Neural cell (in vitro differentiated cells): Measurements from ENCODE around the gene VSTM2B. TPM values are rescaled to one million over a fixed set of nuclear protein-coding genes. Genes with fewer than 3 reads are reported as not detected.

ENCODE experiments used
- H2AFZ ChIP-seq: fragments of 200-600, 300-800 bp; sonication (generic), shearing (Covaris generic); 2 replicates; pipeline ENCODE4 v1.6.0; 2014; ENCODE audit warnings: low read depth, mild to moderate bottlenecking, antibody characterized with exemption, low read length, moderate library complexity
- H3F3A ChIP-seq: fragments of 200-600 bp; shearing (Covaris generic); 2 replicates; pipeline ENCODE4 v1.6.1; 2016; ENCODE audit warnings: mild to moderate bottlenecking, moderate library complexity, mixed read lengths, antibody characterized with exemption, low read length; ENCODE audit not compliant: insufficient read depth, poor library complexity, severe bottlenecking
- H3K27ac ChIP-seq: fragments of 200-600, 300-800 bp; sonication (generic), shearing (Covaris generic); 2 replicates; pipeline ENCODE4 v1.5.1; 2014; ENCODE audit warnings: mild to moderate bottlenecking, low read length, moderate library complexity
- H3K27me3 ChIP-seq: fragments of 300-800, 200-600 bp; sonication (generic), shearing (Covaris generic); 2 replicates; pipeline ENCODE4 v1.6.0; 2014; ENCODE audit warnings: mild to moderate bottlenecking, low read depth, low read length, moderate library complexity; ENCODE audit not compliant: insufficient read depth
- H3K36me3 ChIP-seq: fragments of 300-800, 200-600 bp; sonication (generic), shearing (Covaris generic); 2 replicates; pipeline ENCODE4 v1.5.1; 2014; ENCODE audit warnings: mild to moderate bottlenecking, antibody characterized with exemption, low read length, moderate library complexity; ENCODE audit not compliant: insufficient read depth
- H3K4me2 ChIP-seq: fragments of 300-800, 200-600 bp; sonication (generic), shearing (Covaris generic); 2 replicates; pipeline ENCODE4 v1.6.0; 2014; ENCODE audit warnings: mild to moderate bottlenecking, low read length
- H3K4me3 ChIP-seq: fragments of 300-800, 200-600 bp; sonication (generic), shearing (Covaris generic); 2 replicates; pipeline ENCODE4 v1.5.1; 2014; ENCODE audit warnings: mild to moderate bottlenecking, low read length, moderate library complexity
- H3K79me2 ChIP-seq: fragments of 200-600 bp; shearing (Covaris generic); replicated peaks from 2 replicates; pipeline ENCODE4 v1.6.0; 2014; ENCODE audit warnings: mild to moderate bottlenecking, low read length, moderate library complexity; ENCODE audit not compliant: insufficient read depth
- H3K9ac ChIP-seq: fragments of 300-800, 200-600 bp; sonication (generic), shearing (Covaris generic); 2 replicates; pipeline ENCODE4 v1.6.1; 2016; ENCODE audit warnings: mild to moderate bottlenecking, low read length, mixed read lengths
- H3K9me2 ChIP-seq: fragments of 200-600 bp; shearing (Covaris generic); 2 replicates; pipeline ENCODE4 v1.6.1; 2016; ENCODE audit warnings: mild to moderate bottlenecking, low read length, mixed read lengths; ENCODE audit not compliant: insufficient read depth
- H3K9me3 ChIP-seq: fragments of 200-600, 300-800 bp; sonication (generic), shearing (Covaris generic); 2 replicates; pipeline ENCODE4 v1.6.1; 2016; ENCODE audit warnings: mild to moderate bottlenecking, mixed run types, low read length, moderate library complexity, mixed read lengths
- H4K20me1 ChIP-seq: fragments of 200-600 bp; shearing (Covaris generic); 2 replicates; pipeline ENCODE4 v1.6.1; 2016; ENCODE audit warnings: mild to moderate bottlenecking, mixed run types; ENCODE audit not compliant: insufficient read depth
- EP300 ChIP-seq: fragments of 450-650 bp; conservative IDR thresholded peaks from 2 replicates; pipeline ENCODE4 v1.6.1; 2014; ENCODE audit warnings: antibody characterized with exemption, mild to moderate bottlenecking, moderate library complexity; ENCODE audit not compliant: poor library complexity, severe bottlenecking
- EZH2 ChIP-seq: fragments of 200-600, 300-800 bp; shearing (Covaris generic), sonication (generic); IDR thresholded peaks from 2 replicates; pipeline ENCODE4 v1.6.1; 2014; ENCODE audit warnings: antibody characterized with exemption, low read length, borderline replicate concordance, mild to moderate bottlenecking; ENCODE audit not compliant: insufficient read depth, poor library complexity, severe bottlenecking
- MXI1 ChIP-seq: fragments of 450-650 bp; conservative IDR thresholded peaks from 2 replicates; pipeline ENCODE4 v1.6.1; 2014; ENCODE audit warnings: antibody characterized with exemption, mild to moderate bottlenecking; ENCODE audit not compliant: poor library complexity, severe bottlenecking
- POLR2AphosphoS5 ChIP-seq: IDR thresholded peaks from 2 replicates; pipeline ENCODE4 v1.6.1; 2012
- RAD21 ChIP-seq: fragments of 450-650 bp; conservative IDR thresholded peaks from 2 replicates; pipeline ENCODE4 v1.6.1; 2014; ENCODE audit warnings: antibody characterized with exemption, mild to moderate bottlenecking, moderate library complexity
- SMC3 ChIP-seq: fragments of 450-650 bp; conservative IDR thresholded peaks from 2 replicates; pipeline ENCODE4 v1.6.1; 2014; ENCODE audit warnings: antibody characterized with exemption, mild to moderate bottlenecking, moderate library complexity; ENCODE audit not compliant: poor library complexity
- TAF1 ChIP-seq: IDR thresholded peaks from 2 replicates; pipeline ENCODE4 v1.6.1; 2012; ENCODE audit warnings: low read depth
- polyA plus RNA-seq: library from polyadenylated mRNA; depleted of rRNA; stranded (reverse); fragments of >200 nt; gene quantifications from 2 replicates; pipeline ENCODE4 v1.2.3, GENCODE V29; 2014
- TF ChIP-seq, protein P1 (sequence below): IDR thresholded peaks from 2 replicates; pipeline ENCODE4 v1.6.1; 2012; ENCODE audit warnings: borderline replicate concordance
- TF ChIP-seq, protein P2 (sequence below): fragments of 450-650 bp; IDR thresholded peaks from 2 replicates; pipeline ENCODE4 v1.5.1; 2014; ENCODE audit warnings: antibody characterized with exemption, mild to moderate bottlenecking, moderate library complexity; ENCODE audit not compliant: poor library complexity, severe bottlenecking

Gene VSTM2B
- polyA plus RNA-seq, 1 donor from 2014 or later: 24.4 TPM

DNA sequence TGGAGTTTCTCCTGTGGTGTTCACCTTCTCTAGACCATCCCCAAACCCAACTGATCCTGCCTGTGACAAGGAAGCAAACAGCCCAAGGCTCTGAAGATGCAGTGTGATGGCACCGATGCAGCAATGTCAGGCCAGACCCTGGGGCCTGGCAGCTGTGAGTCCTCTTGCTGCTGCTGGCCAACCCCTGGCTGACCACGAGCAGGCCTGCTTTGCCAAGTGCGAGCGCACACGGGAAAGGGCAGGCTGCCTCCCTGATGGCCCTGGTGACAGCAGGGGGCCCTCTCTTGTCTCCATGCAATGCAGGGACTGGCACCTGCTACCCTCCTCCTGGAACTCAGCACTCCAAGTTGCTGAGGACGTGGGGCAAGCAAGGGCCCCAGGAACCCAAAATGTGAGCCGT is 5.4 kb upstream of the VSTM2B start:
- Histone ChIP-seq H3K4me3 (no peak overlapping the region), H3K27me3 (peaks cover 26% of the 10 kb centered on the region), H3K9me2 (no peaks in the 10 kb centered on the region), H3K9me3 (no peaks in the 10 kb centered on the region), H3K79me2 (no peaks in the 10 kb centered on the region), H2AFZ (no peak overlapping the region), H3F3A (no peaks in the 10 kb centered on the region), H3K4me2 (no peak overlapping the region), H4K20me1 (no peaks in the 10 kb centered on the region), H3K9ac (no peak overlapping the region), H3K27ac (no peak overlapping the region), H3K36me3 (no peaks in the 10 kb centered on the region)
- no peak for TF ChIP-seq EP300
- no peak for TF ChIP-seq TAF1
- TF ChIP-seq MXI1: no peak
- no peak for TF ChIP-seq SMC3
- no peak for TF ChIP-seq POLR2AphosphoS5
- TF ChIP-seq, protein P1, sequence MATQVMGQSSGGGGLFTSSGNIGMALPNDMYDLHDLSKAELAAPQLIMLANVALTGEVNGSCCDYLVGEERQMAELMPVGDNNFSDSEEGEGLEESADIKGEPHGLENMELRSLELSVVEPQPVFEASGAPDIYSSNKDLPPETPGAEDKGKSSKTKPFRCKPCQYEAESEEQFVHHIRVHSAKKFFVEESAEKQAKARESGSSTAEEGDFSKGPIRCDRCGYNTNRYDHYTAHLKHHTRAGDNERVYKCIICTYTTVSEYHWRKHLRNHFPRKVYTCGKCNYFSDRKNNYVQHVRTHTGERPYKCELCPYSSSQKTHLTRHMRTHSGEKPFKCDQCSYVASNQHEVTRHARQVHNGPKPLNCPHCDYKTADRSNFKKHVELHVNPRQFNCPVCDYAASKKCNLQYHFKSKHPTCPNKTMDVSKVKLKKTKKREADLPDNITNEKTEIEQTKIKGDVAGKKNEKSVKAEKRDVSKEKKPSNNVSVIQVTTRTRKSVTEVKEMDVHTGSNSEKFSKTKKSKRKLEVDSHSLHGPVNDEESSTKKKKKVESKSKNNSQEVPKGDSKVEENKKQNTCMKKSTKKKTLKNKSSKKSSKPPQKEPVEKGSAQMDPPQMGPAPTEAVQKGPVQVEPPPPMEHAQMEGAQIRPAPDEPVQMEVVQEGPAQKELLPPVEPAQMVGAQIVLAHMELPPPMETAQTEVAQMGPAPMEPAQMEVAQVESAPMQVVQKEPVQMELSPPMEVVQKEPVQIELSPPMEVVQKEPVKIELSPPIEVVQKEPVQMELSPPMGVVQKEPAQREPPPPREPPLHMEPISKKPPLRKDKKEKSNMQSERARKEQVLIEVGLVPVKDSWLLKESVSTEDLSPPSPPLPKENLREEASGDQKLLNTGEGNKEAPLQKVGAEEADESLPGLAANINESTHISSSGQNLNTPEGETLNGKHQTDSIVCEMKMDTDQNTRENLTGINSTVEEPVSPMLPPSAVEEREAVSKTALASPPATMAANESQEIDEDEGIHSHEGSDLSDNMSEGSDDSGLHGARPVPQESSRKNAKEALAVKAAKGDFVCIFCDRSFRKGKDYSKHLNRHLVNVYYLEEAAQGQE: no peak
- TF ChIP-seq, protein P2, sequence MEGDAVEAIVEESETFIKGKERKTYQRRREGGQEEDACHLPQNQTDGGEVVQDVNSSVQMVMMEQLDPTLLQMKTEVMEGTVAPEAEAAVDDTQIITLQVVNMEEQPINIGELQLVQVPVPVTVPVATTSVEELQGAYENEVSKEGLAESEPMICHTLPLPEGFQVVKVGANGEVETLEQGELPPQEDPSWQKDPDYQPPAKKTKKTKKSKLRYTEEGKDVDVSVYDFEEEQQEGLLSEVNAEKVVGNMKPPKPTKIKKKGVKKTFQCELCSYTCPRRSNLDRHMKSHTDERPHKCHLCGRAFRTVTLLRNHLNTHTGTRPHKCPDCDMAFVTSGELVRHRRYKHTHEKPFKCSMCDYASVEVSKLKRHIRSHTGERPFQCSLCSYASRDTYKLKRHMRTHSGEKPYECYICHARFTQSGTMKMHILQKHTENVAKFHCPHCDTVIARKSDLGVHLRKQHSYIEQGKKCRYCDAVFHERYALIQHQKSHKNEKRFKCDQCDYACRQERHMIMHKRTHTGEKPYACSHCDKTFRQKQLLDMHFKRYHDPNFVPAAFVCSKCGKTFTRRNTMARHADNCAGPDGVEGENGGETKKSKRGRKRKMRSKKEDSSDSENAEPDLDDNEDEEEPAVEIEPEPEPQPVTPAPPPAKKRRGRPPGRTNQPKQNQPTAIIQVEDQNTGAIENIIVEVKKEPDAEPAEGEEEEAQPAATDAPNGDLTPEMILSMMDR: no peak
- no peak for TF ChIP-seq EZH2
- TF ChIP-seq RAD21: no peak

DNA sequence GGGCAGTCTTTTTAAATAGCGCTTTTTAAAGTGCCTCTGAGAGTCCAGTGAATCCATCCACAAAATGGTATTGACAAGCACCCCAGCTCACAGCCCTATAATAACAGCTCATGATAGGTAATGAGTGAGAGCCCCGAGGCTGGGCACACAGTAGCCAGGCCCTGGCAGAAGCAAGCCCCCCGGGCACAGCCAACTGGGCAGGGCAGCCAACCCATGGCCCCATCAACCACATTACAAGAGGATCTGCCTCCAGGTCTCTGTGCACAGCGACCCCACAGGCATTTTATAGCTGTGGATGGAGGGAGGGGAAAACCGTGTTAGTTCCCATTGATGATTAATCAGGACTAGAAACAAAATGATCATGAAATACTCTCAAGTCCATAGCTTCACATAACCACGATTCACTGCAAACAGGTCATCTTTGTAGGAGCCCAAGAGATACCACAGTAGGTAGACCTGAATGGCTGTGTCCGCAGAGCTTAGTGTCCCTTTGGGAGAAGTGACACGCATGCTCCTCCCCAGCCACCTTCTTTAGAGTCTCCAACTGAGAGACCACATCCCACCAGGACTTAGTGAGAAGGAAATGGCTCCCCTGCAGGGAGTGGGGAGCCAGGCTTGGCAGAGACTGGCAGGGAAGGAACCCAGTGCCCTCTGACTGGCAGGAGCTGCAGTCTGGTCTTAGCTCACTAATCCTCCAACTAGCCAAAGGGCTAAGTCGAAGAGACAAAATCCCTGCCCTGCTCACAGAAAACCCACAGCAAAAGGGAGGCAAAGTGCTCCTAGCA is 4.3 kb upstream of the VSTM2B start:
- Histone ChIP-seq H3K27ac (no peak overlapping the region), H3K9me2 (no peaks in the 10 kb centered on the region), H2AFZ (no peak overlapping the region), H3K9me3 (no peaks in the 10 kb centered on the region), H3F3A (no peaks in the 10 kb centered on the region), H3K9ac (no peak overlapping the region), H3K79me2 (no peaks in the 10 kb centered on the region), H3K4me3 (no peak overlapping the region), H3K36me3 (no peaks in the 10 kb centered on the region), H3K27me3 (peaks cover 33% of the 10 kb centered on the region), H4K20me1 (no peaks in the 10 kb centered on the region), H3K4me2 (no peak overlapping the region)
- TF ChIP-seq EZH2 (no peak), SMC3 (no peak), MXI1 (no peak)
- TF ChIP-seq, protein P1: no peak
